ENCODE measurements around the gene WSB2.
"Not testable (repeated sequence)": the region's sequence is repeated elsewhere in the genome, so short reads cannot be mapped to it uniquely, and the experiment has no call there.

Gene WSB2

DNA sequence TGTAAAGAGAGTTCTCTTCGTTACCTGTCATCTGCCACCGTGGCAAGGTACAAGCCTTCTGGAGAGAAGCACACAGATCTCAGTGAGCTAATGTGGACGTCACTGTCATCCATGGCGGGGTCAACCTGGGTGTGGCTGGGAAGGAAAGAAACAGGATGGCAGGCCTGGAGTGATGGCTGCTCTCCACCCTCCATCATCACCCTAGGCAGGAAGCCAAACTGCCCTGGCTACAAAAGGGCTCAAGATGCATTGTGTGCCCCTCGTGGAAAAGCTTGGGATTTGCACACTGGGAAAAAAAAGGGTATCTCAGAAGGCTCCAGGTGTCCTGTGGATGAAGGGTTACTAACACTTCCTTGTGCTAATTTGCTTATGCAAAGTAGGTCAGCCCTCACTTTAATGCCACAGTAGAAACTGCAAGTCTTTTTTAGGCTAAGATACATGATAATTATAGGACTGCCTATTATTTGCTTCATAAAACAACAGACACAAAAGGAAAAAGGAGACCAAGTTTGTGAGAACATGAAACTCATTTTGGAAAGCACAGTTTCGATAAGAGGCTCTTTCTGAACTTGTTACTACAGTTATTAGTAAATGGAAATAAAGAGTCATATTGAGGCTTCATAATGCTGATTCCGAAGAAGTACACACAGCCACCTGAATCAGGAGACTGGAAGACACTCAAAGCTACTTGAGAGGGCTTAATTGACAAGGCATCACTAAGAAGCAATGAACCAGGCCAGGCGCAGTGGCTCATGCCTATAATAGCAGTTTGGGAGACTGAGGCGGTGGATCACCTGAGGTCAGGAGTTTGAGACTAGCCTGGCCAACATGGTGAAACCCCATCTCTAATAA lies 25.6 kb downstream of the WSB2 start:
- no peak for DNase-seq (ENCODE audit: low spot score)

DNA sequence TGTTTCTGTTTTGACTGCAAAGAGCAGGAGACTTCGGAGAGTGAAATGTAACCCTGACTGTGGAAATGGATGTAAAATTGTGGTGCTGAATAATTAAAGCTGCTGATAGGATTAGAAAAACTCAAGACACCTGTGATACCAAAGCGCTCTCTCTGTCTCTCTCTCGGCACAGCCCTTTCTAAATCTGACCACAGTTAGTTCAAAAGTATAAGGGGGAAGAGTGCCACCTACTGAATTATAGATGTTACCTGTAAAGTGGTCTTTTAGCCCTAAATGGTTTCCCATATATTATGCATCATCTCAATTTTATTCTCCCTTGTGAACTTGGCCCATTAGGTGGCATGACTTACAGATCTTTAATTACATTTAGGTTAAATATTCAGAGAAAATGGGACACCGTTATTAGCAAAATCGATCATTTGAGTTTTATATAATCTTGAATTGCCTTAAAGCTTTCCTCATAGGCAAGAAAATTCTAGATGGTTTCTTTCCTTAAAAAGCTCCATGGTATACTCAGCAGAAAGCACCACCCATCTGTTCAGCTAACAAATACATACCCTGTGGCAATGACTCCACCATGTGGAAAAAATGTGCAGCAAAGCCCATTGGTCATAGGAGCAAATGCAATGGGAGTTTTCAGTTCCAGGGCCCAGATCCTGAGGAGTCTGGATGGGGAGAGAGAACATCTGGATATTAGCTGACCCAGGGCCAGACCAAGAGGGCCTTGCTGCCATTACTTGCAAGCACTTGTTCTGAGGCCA lies 26.4 kb downstream of the WSB2 start:
- DNase-seq (ENCODE audit: low spot score) = no peak

DNA sequence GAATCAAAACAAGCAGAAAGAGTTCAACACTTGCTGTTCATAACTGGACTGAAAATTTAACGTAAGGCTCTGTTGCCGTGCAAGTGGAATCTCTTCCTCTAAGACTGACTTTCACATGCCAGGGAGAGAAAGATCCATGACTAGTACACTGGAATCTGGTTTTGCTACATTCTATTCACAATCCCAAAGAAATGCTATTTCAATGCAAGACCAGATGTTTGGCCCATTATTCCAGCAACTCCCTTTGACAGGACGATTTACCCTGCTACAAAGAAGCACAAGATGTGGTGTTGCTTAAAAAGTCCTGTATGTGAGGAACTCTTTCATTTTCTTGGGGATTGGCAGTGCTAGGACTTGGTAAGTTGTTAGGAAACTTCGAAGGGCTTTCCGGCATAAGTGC lies 27.1 kb downstream of the WSB2 start:
- DNase-seq (ENCODE audit: low spot score) = no peak

DNA sequence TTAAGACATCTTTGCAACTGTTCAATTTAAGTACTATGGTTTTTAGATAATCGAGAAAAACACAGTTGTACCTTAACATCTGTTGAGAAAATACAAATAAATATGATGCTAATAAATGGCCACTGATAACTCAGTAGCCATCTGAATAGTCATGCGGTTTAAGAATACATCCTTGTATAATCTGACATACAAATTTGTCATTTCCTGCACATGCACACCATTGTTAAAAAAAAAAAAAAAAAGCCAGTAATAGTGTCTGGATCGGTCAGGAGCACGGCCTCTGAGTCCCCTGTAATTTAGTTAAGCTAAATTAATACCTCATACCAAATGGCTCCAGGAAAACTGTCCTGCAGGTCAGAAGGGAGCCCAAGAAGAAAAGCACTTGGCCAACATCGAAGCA lies 27.7 kb downstream of the WSB2 start:
- DNase-seq (ENCODE audit: low spot score) = no peak

DNA sequence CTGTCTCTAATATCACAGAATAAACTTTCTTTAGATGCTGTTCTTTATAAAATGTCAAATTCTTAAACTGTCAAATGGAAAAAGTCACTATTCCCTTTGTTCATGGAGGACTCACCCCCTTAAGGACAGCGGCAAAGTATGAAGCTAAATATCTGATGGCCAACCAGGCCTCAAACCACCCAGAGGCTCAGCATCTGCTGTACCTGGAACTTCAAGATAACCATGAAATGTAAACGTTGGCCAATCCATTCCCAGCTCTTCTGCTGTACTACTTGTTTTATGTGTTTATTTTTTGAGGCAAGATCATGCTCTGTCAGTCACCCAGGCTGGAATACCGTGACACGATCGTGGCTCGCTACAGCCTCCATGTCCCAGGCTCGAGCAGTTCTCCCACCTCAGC lies 28.8 kb downstream of the WSB2 start:
- no peak for DNase-seq (ENCODE audit: low spot score)

DNA sequence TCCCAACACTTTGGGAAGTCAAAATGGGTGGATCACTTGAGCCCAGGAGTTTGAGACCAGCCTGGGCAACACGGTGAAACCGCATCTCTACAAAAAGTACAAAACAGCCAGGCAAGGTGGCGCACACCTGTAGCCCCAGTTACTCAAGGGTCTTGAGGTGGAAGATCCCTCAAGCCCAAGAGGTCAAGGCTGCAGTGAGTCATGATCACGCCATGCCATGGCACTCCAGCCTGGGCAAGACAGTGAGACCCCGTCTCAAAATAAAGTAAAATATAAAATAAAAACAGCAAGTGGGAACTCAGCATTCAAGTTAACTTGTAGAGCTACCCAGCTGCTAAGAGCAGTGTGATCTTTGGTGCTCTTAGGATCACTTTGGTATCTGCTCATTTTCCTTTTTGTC lies 31.8 kb downstream of the WSB2 start:
- no peak for DNase-seq (ENCODE audit: low spot score)

DNA sequence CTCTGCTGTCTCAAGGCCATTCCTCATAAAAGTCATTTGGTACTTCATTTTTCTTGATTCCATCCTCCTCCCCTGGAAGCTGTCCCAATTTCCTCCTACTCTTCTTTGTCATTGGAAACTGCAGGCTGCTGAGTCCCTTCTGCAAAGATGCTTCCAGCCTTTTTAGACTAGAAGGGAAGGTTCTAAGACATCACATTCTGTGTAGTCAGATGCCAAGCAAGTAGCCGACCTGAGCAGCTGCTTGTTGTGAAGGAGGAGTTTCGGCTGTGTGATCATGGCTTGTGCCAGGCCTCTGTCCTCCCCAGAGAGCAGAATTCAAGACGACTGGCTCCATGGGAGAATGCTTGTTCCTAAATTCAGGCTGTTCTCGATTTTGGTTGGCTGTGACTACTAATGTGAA lies 35.8 kb downstream of the WSB2 start:
- no peak for DNase-seq (ENCODE audit: low spot score)

DNA sequence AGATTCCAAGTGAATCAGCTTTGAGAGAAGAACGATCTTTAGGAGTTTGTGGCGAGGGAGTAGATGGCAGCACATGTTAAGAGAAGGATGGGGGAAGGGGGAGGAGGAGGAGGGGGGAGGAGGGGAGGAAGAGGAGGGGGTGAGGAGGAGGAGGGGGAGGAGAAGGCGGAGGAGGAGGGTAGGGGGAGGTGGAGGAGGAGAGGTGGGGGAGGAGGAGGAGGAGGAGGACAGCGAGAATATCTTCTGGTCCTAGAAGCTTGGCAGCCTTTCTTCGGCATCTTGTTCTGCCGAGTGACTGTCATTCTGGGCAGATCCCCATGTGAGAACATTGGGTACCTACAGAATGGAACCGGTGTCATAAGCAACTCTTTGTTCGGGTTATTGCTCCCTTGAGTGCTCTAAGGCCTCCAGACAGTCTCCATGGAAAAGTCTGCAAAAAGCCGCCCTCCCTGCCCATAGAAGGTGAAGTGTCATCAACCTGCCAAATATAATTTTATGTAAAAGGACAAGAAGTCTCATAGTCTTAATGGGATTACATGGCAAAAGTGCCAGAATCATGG lies 37.6 kb downstream of the WSB2 start:
- no peak for DNase-seq (ENCODE audit: low spot score)

DNA sequence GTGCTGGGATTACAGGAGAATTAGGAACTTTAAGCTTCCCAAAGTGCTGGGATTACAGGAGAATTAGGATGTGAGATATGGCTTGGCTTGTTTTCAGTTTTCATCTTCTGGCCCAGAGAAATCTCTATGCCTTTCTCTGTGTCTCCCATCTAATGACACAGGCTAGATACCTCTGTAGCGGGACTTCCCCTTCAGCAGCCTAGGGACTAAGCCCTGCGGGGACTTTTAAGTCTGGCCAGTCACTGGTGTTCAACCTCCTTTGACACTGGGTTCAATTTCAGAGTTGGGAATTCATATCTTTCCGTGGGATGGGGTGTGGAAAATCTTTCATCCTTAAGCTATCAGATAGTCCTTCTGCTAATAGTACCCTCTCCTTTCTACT lies 38.3 kb downstream of the WSB2 start:
- DNase-seq (ENCODE audit: low spot score) = no peak

DNA sequence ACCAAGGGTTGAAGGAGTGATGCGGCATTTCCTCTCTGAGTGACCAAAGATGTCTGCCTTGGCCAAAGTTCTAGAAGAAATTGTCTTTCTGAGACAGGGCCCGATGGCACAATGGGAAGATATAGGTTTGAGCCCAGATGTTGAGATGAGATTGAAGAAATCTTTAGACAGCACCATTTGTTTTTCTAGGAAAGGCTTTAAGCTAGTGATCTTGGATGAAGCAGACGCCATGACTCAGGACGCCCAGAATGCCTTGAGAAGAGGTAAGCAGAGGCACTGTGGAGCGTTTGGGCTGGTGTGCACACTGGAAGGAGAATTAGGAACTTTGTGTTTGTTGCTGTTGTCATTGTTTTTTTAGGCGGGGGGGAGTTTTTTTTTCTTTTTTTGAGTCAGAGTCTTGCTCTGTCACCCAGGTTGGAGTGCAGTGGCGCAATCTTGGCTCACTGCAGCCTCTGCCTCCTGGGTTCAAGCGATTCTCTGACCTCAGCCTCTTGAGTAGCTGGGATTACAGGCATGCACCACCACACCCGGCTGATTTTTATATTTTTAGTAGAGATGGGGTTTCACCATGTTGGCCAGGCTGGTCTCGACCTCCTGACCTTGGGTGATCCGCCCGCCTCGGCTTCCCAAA lies 38.8 kb downstream of the WSB2 start:
- DNase-seq (ENCODE audit: low spot score) = not testable (repeated sequence)

DNA sequence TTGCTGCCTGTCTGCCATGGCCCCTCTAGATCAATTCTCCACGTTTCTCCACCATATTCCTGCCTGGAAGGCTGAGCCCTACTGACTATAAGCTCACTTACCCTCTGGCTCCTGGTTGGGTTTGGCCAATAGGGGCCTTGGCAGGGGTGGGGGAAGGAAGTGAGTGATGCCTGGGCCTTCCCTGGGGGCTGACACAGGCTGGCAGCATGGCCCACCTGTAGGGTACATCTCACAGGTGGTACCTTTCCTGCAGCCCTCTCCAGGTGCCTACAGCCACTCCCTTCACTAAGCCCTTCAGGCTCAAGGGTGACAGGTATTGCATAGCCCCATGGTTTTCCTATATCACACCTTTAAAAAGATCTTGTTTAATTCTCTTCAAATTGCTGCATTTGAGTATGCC lies 40.9 kb downstream of the WSB2 start:
- no peak for DNase-seq (ENCODE audit: low spot score)

DNA sequence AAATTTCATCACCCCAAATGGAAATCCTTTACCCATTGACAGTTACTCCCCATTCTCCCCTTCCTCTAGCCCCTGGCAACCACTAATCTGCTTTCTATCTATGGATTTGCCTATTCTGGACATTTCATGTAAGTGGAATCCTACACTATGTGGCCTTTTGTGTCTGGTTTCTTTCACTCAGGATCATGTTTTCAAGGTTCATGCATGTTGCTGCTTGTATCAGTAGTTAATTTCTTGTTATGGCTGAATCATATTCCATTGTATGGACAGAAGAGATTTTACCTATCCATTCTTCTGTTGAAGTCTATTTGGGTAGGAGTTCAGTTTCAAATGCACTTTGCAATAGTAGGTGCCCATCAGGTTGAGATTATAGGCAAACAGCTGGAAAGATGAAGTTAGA lies 43.1 kb downstream of the WSB2 start:
- no peak for DNase-seq (ENCODE audit: low spot score)

DNA sequence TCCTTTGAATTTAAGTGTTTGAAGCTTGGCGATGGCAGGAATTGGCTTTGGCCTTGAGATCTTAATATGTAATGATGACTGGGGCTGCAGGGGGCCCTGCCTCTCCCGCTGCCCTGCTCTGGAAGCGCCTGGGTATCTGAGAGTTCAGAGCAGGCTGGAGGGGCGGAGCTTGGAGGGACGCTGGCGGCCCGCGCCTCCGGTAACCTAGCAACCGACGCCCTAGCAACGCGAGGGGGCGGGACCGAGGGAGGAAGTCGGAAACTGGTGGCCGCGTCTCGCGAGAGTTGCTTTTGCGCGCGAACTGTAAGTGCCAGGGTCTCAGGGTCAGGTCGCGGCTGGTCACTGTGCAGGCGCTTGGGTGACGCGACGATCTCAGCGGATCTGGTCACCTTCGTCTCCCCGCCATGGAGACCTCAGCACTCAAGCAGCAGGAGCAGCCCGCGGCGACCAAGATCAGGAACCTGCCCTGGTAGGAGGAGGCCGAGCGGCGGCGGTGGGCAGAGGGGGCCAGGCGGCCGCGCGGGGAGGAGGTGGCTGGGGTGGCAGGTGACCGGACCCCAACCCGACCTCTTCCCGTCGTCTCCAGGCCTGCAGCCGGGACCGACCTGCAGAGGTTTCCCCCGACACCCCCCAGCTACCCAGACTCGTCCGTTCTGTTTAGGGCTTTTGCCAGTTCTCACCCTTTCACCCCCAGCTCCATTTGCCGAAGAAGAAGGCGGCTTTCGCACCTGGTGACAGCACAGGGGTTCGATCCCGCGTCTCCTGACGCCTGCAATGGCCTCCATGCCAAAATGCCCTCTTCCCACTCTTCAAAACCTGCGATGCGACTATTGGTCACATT lies 44.3 kb downstream of the WSB2 start, which contains the start of gene RFC5:
Gene RFC5 (plus strand): TSS at position 280 of the 841 bp plus-strand sequence. CDS start 125 bp downstream, at position 405.
- DNase-seq (ENCODE audit: low spot score) = peak; percentile 100

DNA sequence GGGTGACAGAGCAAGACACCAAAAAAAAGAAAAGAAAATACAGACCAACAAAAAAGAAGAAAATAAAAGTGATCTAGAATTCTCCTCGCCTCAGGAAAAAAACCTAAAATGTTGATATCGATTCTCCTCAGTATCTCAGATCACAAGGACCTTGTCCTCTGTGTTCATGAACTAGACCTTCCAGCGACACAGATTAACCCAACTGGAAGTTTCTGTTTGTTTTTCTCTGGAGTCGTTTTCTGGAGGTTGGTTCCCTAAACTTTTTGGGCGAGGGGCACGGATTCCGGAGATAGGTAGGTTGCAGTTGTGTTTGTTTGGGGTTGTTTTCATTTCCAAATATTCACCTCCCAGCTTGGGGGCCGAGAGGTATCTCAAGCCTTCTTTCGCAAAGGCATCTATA lies 45.0 kb downstream of the WSB2 start:
- DNase-seq (ENCODE audit: low spot score) = no peak

DNA sequence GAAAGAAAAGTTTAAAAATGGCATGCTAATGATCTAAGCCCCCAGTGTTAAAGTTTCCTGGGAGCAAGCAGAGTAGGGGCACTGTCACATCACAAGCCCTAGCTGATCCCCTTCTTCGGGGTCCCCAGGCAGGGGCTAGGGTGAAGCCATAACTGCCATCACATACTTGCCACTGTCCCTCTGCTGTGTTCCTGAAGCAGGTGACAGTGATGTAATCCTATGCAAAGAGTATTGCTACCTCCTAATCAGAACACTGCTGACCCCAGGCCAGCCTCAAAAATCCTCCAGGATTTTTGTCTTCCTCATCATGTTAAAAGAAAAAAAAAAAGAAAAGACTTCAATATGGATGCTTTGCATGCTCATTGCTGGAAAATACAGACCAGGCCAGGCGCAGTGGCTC lies 45.7 kb downstream of the WSB2 start:
- DNase-seq (ENCODE audit: low spot score) = no peak

DNA sequence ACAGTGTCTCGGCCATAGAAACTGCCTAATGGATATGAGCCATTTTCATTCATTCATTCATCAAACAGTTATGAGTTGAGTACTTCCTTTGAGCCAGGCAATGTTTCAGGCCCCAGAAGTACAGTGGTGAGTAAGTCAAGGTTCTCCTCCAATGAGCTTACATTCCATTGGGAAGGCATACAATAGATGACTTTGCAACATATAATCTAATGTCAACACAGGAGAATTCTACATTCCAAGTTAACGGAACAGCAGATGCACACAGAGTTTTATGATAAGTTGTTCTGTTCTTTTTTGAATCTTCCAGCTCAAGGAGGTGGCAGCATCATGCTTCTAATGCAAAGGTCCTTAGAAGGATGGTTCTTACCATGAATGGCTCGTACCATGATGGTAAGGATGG lies 47.7 kb downstream of the WSB2 start:
- no peak for DNase-seq (ENCODE audit: low spot score)

DNA sequence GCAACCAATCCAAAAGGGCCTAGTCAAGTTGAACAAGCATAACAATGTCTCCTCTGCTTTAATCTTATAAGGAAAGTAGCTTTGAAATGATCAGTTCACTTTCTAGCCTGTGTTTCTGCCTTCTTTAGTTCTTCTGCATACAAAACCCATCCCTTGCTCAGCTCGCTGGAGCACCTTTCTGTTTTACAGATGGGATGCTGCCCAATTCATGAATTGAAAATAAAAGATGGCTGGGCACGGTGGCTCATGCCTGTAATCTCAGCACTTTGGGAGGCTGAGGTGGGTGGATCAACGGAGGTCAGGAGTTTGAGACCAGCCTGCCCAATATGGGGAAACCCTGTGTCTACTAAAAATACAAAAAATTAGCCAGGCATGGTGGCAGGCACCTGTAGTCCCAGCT lies 49.0 kb downstream of the WSB2 start:
- DNase-seq (ENCODE audit: low spot score) = no peak

DNA sequence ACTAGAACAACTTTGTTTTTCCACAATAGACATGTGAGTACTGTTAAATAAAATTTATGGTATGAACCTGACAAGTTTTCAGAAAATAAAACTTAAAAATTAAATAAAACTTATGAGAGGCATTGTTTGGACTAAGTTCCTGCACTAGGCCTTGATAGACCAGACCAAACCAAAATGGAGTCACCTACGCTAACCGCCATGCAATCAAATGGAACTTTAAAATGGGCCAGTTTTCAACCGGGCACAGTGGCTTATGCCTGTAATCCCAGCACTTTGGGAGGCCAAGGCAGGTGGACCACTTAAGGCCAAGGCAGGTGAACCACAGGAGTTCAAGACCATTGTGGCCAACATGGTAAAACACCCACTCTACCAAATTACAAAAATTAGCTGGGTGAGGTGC lies 49.6 kb downstream of the WSB2 start:
- no peak for DNase-seq (ENCODE audit: low spot score)

DNA sequence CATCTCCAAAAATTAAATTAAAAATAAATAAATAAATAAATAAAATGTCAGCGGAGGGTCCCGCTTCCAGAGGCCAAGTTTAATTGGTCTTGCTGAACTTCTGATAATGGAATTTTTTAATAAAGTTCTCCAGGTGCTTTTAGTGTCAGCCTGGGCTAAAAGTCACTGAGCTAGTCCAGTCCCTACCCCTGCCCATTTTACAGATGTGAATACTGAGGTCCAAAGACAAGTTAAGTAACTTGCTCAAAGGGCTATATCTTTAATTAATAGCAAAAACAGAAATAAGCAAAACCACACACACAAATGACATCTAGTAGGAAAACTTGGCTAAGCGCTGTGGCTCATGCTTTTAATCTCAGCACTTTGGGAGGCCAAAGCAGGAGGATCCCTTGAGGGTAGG lies 50.1 kb downstream of the WSB2 start:
- DNase-seq (ENCODE audit: low spot score) = no peak

DNA sequence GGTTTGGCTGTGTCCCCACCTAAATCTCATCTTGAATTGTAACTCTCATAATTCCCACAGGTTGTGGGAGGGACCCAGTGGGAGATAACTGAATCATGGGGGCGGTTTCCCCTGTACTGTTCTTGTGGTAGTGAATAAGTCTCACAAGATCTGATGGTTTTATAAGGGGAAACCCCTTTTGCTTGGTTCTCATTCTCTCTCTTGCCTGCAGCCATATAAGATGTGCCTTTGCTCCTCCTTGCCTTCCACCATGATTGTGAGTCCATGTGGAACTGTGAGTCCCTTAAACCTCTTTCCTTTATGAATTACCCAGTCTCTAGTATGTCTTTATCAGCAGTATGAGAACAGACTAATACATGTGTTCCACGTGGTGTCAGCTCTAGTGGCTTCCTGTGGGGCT lies 61.2 kb downstream of the WSB2 start:
- not testable (repeated sequence) for DNase-seq (ENCODE audit: low spot score)

DNA sequence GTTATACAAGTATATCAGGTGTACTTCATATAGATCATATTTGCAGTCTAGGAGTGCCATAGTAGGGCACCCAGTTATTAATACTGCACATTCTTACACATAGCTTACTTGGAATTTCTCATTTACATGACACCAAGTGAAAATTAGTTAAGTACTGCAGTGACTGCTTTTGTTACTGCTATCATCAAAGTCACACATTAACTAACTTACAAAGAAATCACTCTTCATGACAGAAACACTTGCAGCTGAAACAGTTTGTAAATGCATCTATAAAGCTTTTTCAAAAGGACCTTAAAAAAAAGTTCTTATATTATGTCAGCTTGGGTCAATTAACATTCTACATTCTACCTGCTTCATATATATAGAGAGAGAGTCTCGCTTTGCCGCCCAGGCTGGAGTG lies 62.3 kb downstream of the WSB2 start:
- DNase-seq (ENCODE audit: low spot score) = no peak
